ENCODE measurements around the gene GPR35. TPM values are rescaled to one million over a fixed set of nuclear protein-coding genes. Genes with fewer than 3 reads are reported as not detected.

The GPR35 gene
- total and polyA plus RNA-seq, 2 donors (not counting 3 experiments of a cell fraction or from before 2014, with no cell fraction given): 0.18 to 0.33 TPM

- dilution Hi-C loops (cut with MboI; ENCODE audit: extremely low pct_ligation_motif_present, low sequenced_read_pairs) (no loop called here), intact Hi-C loops (cut with micrococcal nuclease) (no loop called here)
- BruUV-seq (replicated peaks): no TSS peak
- Histone ChIP-seq H3K9me3 (replicated peaks; ENCODE audit: control insufficient read depth, insufficient read depth, low read length) (no peaks in the 10 kb centered on the region), H4K20me1 (replicated peaks; ENCODE audit: control insufficient read depth, extremely low read depth, insufficient read depth, low read length) (no peaks in the 10 kb centered on the region), H3K27ac (ENCODE audit: insufficient read depth, low read depth, low read length) (no peak overlapping the region), H3K9me1 (replicated peaks; ENCODE audit: control insufficient read depth, extremely low read depth, insufficient read depth, low read length) (no peaks in the 10 kb centered on the region), H3K79me2 (ENCODE audit: control insufficient read depth, insufficient read depth, low read length) (no peaks in the 10 kb centered on the region), H3K27me3 (ENCODE audit: control insufficient read depth in 2 of 2, insufficient read depth in 2 of 2, low read length in 2 of 2) (peaks cover 0 to 2% of the 10 kb centered on the region in 2 experiments), H3K4me3 (replicated peaks in 1 of 3; ENCODE audit: insufficient read depth in 1 of 3, low read depth in 1 of 3, low read length in 3 of 3) (no peak overlapping the region), H3K9ac (replicated peaks; ENCODE audit: extremely low read depth, insufficient read depth, low read length) (no peak overlapping the region), H3K4me2 (ENCODE audit: insufficient read depth, low read length) (no peak overlapping the region), H3K4me1 (ENCODE audit: control insufficient read depth, extremely low read depth, insufficient read depth, low read length) (no peaks in the 10 kb centered on the region), H2AFZ (ENCODE audit: low read depth, low read length) (no peak overlapping the region), H3K36me3 (ENCODE audit: control insufficient read depth in 2 of 2, extremely low read depth in 1 of 2, insufficient read depth in 2 of 2, low read length in 2 of 2) (no peaks in the 10 kb centered on the region)
- no peak for FAIRE-seq
- DNase-seq (ENCODE audit: low read depth, low spot score): no peak
- ChIA-PET POLR2A (no interaction called here), CTCF (no interaction called here)
- TF ChIP-seq JUN (IDR thresholded peaks at IDR 0.05; ENCODE audit: borderline replicate concordance, insufficient read depth, insufficient read length, low read depth): no peak
- TF ChIP-seq CTCF (IDR thresholded peaks at IDR 0.05; ENCODE audit: extremely low read depth in 1 of 2, insufficient read depth in 1 of 2, low read depth in 1 of 2, low read length in 2 of 2): no peak
- no peak for TF ChIP-seq GATA2 (IDR thresholded peaks at IDR 0.05; ENCODE audit: insufficient read depth, insufficient read length, low read depth, low read length)
- no peak for TF ChIP-seq MAX (IDR thresholded peaks at IDR 0.05; ENCODE audit: insufficient read depth, insufficient read length)
- TF ChIP-seq POLR2AphosphoS5 (IDR thresholded peaks at IDR 0.05; ENCODE audit: insufficient read depth, low read depth, low read length): no peak
- TF ChIP-seq POLR2A (IDR thresholded peaks at IDR 0.05; ENCODE audit: low read depth, low read length): no peak
- TF ChIP-seq FOS (IDR thresholded peaks at IDR 0.05; ENCODE audit: borderline replicate concordance, insufficient read depth, low read length): no peak
- no peak for TF ChIP-seq MYC (IDR thresholded peaks at IDR 0.05; ENCODE audit: low read depth, low read length)
- TF ChIP-seq EZH2 (IDR thresholded peaks at IDR 0.05; ENCODE audit: borderline replicate concordance, low read depth, low read length, severe bottlenecking): no peak
Measured at GRCh38 chr2:240647503-240648154, 22.3 kb downstream of the GPR35 start.

Data from endothelial cell of umbilical vein (primary cell).